ENCODE results near the gene SMG1.

SMG1 gene

DNA sequence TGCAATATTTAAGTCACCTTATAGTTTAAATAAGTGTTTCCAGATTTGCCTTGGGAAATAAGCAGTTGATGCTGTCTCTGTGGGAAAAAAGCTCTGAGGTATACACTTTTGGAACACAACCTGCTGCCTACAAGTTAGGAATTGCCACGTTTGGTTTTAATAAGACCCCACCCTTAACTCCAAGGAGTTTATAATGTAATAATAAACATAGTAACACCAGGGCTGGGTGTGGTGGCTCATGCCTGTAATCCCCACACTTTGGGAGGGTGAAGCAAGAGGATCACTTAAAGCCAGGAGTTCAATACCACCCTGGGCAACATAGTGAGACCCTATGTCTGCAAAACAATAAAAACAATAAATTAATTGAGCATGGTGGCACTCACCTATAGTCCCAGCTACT lies 15.9 kb upstream of the SMG1 start:
- H3K4me3 ChIP-seq (ENCODE audit: low read depth, low read length) = no peak overlapping the region
- no peak for TF ChIP-seq CTCF (IDR thresholded peaks at IDR 0.05; ENCODE audit: borderline replicate concordance, insufficient read depth, low read depth, low read length)

DNA sequence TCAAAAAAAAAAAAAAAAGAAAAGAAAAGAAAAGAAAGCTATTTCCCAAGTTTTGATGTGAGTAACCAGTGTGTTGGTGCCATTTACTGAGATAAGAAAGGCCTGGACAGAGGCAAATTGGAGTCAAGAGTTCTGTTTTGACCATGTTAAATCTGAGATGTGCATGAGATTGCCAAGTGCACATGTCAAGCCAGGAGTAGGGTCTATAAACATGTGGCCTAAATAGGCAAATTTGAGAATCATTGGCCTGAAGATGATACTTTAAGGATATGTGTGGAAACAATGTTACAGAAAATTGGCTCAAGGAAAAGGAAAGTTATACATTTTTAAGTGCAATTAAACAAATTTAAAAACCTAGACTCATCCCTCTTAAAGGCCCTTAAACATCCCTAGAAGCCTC lies 15.3 kb upstream of the SMG1 start:
- H3K4me3 ChIP-seq (ENCODE audit: low read depth, low read length) = no peak overlapping the region
- no peak for TF ChIP-seq CTCF (IDR thresholded peaks at IDR 0.05; ENCODE audit: borderline replicate concordance, insufficient read depth, low read depth, low read length)

DNA sequence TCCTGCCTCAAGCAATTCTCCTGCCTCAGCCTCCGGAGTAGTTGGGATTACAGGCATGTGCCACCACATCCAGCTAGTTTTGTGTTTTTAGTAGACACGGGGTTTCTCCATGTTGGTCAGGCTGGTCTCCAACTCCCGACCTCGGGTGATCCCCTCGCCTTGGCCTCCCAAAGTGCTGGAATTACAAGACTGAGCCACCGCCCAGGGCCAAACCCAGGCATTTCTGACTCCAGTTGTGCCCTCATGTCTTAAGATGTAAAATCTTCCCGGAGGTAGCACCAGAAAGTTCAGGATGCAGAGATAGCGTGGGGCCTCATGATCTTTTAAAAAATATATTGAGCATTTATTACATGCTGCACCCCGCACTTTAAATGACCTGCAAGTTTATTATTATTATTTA lies 12.8 kb upstream of the SMG1 start:
- TF ChIP-seq CTCF (IDR thresholded peaks at IDR 0.05; ENCODE audit: borderline replicate concordance, insufficient read depth, low read depth, low read length) = no peak
- no peak overlapping the region for H3K4me3 ChIP-seq (ENCODE audit: low read depth, low read length)

GRCh38 chr16:18937390-18937789 lies 11.2 kb upstream of the SMG1 start:
- H3K4me3 ChIP-seq (ENCODE audit: low read depth, low read length) = no peak overlapping the region
- TF ChIP-seq CTCF (IDR thresholded peaks at IDR 0.05; ENCODE audit: borderline replicate concordance, insufficient read depth, low read depth, low read length) = no peak

DNA sequence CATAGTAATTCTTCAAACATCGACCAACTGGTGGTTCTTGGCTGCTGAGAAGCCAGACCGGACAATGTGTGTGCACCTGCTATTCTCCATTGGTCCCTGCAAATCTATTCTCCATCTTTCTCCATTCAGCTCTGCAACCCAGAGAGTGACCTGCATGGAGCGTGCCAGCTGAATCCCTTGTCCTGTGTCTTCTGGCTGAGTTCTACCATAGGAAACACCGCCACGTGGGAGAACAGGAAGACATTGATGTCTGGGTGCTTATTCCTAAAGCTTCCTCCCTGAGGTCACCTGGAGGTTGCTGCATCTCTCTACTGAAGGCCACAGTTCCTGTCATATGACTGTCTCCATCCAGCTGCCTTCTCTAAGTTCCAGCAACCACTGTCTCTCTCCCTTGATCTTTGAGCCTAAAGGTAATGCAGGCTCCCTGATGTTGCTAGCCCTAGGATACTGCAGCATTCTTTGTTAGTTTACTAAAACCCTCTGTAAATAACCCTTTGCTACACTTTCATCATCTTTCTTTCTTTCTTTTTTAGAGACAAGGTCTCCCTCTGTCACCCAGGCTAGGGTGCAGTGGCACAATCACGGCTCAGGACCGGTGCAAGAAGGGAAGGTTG lies 10.6 kb upstream of the SMG1 start:
- no peak overlapping the region for H3K4me3 ChIP-seq (ENCODE audit: low read depth, low read length)
- no peak for TF ChIP-seq CTCF (IDR thresholded peaks at IDR 0.05; ENCODE audit: borderline replicate concordance, insufficient read depth, low read depth, low read length)

- TF ChIP-seq CTCF (IDR thresholded peaks at IDR 0.05; ENCODE audit: borderline replicate concordance, insufficient read depth, low read depth, low read length) = no peak
- H3K4me3 ChIP-seq (ENCODE audit: low read depth, low read length) = no peak overlapping the region
These were observed 7.3 kb upstream of the SMG1 start for GRCh38 chr16:18933501-18933900.

DNA sequence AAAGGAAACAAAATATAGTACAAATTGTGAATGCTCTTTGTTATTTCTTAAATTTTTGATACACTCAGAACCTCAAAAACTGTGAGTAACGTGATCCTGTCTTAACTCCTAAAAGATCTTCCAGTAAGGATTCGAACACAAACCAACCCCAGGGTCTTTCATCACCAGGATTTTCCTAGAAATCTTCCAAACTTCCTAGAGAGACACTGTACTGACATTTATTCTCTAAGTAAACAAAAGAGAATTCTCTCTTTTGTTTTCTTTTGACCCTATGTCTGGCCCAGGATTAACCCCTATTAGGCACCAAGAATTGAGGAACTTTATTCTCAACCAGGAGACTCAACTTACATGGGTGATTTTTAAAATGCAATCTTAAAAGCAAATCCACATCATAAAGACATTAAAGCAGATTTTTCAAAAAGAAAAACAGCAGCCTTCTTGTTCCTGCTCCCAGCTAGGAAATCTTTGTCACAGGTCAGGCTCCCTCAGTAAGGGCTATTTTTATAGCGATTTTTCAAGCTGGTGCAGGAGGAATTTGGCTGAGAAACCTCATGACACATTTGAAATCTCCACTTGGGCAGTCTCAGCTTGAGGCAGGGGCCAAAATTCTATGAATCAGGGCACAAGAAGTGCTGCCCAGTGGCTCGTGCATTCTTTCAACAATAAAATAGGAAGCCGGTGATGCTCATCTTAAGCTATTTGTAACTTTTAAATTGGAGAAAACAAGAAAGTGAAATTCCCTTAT lies 6.2 kb upstream of the SMG1 start:
- no peak for TF ChIP-seq CTCF (IDR thresholded peaks at IDR 0.05; ENCODE audit: borderline replicate concordance, insufficient read depth, low read depth, low read length)
- no peak overlapping the region for H3K4me3 ChIP-seq (ENCODE audit: low read depth, low read length)

Data from GM12875 (cell line).